Sigmoid colon (tissue), 3 donors: ENCODE data around the gene PLA1A.

Experiments
- CTCF ChIP-seq, 4 experiments: fragments of 450-650 bp in 3 of 4; fragments of 200-600 bp in 1 of 4; IDR thresholded peaks; one replicate each; pipeline ENCODE4 v1.5.1; 2016 to 2019; ENCODE audit warnings: antibody characterized with exemption in 4 of 4, mild to moderate bottlenecking in 3 of 4, moderate library complexity in 2 of 4
- POLR2A ChIP-seq, 2 donors: fragments of 450-650 bp; IDR thresholded peaks; one replicate each; pipeline ENCODE4 v1.6.1; 2016; ENCODE audit warnings: antibody characterized with exemption in 2 of 2, mild to moderate bottlenecking in 2 of 2, moderate library complexity in 2 of 2

DNA sequence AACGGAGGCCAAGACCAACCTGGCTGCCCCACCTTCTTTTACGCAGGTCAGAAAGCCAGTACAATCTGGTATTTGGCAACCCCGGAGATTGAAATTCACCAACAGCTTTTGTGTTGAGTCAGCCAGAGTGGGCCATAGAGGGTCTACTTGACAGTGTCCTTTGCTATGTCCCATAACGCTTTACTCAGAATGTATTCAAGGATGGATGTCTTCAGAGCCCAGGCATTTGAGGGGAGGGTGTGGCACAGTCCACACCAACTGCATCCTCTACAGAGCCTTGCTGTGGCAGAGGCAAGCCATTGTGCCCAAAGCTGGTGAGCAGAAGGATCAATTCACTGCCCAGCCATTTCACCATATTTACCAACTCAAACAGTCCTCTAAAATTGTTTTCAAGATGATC is 18.4 kb downstream of the PLA1A start:
- TF ChIP-seq POLR2A (IDR thresholded peaks at IDR 0.05) (no peak), CTCF (IDR thresholded peaks at IDR 0.05) (no peak)
